Fibroblast of villous mesenchyme (primary cell): ENCODE data around the gene ACKR4. TPM values are rescaled to one million over a fixed set of nuclear protein-coding genes. Genes with fewer than 3 reads are reported as not detected.

Experiments
- DNase-seq: peaks from one replicate; pipeline ENCODE4 v3.0.0-alpha.2; 2010; ENCODE audit warnings: low read depth
- H3K4me3 ChIP-seq: 2 replicates; pipeline ENCODE4 v1.5.1; 2011; ENCODE audit warnings: low read depth, mild to moderate bottlenecking, low read length
- total RNA-seq: library from RNA; depleted of rRNA; stranded (reverse); fragments of >200 nt; gene quantifications from 2 replicates; pipeline ENCODE4 v1.2.3, GENCODE V29; 2012
- TF ChIP-seq, protein P1 (sequence below): IDR thresholded peaks from 2 replicates; pipeline ENCODE4 v1.5.1; 2012; ENCODE audit warnings: low read depth, mild to moderate bottlenecking, low read length; ENCODE audit not compliant: insufficient read depth

The ACKR4 gene
- total RNA-seq, 1 donor, result 9.5 TPM

DNA sequence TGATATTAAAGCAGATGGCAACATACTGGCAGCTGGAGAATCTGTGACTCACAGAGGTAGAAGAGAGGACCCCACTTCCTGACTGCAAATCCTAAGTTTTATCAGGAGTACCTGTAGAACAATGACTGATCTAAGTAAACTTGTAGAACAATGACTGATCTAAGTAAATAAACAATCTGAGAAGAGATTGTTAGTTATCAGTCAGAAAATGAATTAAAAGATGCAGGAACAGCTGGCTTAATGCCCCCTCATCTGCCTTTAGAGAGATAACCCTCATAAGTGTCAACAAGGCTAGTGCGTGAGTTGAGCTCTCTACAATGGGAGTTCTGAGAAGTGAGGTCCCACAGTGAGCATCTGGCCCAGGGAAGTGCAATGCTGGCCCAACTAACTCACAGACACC, 48.0 kb downstream of the ACKR4 start:
- no peak for DNase-seq
- H3K4me3 ChIP-seq, result no peak overlapping the region
- TF ChIP-seq, protein P1, sequence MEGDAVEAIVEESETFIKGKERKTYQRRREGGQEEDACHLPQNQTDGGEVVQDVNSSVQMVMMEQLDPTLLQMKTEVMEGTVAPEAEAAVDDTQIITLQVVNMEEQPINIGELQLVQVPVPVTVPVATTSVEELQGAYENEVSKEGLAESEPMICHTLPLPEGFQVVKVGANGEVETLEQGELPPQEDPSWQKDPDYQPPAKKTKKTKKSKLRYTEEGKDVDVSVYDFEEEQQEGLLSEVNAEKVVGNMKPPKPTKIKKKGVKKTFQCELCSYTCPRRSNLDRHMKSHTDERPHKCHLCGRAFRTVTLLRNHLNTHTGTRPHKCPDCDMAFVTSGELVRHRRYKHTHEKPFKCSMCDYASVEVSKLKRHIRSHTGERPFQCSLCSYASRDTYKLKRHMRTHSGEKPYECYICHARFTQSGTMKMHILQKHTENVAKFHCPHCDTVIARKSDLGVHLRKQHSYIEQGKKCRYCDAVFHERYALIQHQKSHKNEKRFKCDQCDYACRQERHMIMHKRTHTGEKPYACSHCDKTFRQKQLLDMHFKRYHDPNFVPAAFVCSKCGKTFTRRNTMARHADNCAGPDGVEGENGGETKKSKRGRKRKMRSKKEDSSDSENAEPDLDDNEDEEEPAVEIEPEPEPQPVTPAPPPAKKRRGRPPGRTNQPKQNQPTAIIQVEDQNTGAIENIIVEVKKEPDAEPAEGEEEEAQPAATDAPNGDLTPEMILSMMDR, result no peak

DNA sequence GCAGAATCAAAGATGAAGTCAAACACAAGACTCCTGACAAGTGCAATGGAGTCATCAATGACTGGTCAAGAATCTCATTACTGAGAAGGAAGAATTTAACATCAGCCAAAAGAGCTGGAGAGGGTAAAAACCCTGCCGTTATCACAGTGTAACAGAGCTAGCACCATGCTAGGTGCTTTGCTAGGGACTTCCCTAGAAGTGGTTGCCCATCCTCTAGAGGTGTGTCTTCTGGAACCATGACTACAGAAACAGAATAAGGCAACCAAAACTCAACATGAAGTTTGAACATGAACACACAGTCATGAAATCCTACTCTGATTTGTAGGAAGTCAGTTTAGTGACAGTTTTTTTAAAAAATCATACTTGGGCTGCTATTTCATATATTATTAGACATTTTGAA, 53.1 kb downstream of the ACKR4 start:
- TF ChIP-seq, protein P1, result no peak

More for the DNA sequence above, 53.1 kb downstream of the ACKR4 start:
- H3K4me3 ChIP-seq, result no peak overlapping the region
- DNase-seq, result no peak

Other genes with a start within 250 kb of the ACKR4 start
- gene DNAJC13, start 179.8 kb upstream of the ACKR4 start, total RNA-seq, result 91.8 and 107 TPM in 2 replicates
- gene ACAD11, start 62.5 kb downstream of the ACKR4 start, total RNA-seq, result 29.6 and 45.3 TPM in 2 replicates
- 48.8 and 51.2 TPM in 2 replicates for gene UBA5, start 63.1 kb downstream of the ACKR4 start, total RNA-seq
- 36.3 and 37.0 TPM in 2 replicates for gene NPHP3, start 125.1 kb downstream of the ACKR4 start, total RNA-seq